Cerebellar nuclear complex (tissue), 1 donor: ENCODE results near the gene GPC6.

Source experiments
- DNase-seq, 2 experiments: peaks; one replicate each; lab custom pipeline; 2025; lab: John Stamatoyannopoulos, UW

Gene GPC6

GRCh38 chr13:93775027-93775426 is 548.4 kb downstream of the GPC6 start:
- DNase-seq = no peak

DNA sequence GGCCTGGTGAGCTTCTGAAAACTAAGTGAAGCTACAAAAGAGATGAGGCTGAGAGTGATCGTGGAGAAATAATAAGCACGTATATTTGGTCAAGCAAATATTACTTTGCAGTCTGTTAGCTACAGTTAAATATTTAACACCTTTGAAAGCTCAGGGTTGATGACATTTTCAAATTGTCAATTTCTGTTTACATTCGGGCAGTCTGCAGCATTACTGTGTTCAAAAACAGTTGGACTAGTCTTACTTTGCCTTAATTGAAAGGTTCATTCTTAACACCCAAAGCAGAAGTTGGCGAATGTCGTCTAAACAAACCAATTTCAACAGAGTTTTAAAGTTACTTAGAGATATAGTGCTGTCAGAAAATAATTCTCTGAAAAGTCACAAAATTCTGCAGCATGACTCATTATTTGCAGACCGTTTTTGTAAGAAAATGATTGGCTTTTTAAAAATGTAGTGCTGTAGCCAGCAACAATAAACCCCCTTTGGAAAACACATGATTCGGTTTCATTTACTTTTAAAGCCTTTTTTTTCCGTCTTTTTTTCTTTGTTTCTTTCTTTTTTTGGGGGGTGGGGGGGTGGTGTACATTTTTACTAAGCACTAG is 549.0 kb downstream of the GPC6 start:
- no peak for DNase-seq

DNA sequence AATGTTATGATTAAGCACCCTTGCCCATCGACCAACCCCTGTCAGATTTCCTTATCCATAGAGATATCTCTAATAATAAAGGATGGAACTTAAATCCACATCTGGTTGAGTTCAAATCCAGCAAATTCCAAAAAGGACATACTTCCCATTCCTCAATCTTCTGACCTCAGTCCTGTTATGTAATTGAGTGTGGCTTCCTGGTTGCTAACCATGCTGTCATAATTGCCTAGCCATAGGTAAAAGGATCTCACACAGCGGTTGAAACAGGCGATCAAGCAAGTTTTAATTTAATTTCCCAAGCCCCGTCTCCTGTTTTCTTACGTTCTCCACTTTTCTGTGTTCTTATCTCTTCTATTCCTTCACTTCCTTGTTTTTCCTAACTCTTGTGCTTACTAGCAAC is 550.3 kb downstream of the GPC6 start:
- DNase-seq = no peak

DNA sequence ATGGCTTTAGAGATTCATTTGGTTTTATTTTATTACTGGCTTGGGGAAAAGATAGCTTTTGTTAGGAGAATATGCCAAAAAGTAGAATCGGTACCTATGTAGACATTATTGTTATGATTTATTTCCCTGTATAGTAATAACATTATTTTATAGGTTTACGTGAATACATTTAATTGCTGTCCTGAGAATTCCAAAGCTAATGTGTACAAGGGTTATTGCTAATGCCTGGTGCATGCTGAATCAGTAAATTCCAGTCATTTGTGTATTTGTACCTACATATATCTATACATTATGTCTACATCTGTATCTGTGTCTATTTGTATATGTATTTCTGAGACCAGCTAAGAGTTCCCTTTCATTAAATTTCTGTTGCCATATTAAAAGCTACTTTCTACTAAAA is 550.9 kb downstream of the GPC6 start:
- no peak for DNase-seq

DNA sequence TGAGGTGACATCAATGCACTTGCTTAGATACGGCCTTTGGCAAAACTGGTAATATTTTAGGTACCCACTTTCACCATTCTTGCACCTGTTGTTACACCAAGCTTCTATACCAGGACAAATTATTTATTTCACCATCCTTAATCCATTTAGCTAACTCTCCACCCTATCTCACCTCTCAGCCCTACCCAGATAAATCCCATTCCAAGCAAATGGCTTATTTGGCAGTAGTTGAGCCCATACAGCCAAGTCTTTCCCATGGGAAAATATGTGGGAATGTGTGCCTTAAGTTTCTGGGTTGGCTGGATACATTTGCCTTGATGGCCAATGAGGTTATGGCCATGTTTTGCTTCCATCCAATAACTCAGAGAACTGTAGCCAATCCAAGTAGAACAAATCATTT is 551.9 kb downstream of the GPC6 start:
- no peak for DNase-seq

DNA sequence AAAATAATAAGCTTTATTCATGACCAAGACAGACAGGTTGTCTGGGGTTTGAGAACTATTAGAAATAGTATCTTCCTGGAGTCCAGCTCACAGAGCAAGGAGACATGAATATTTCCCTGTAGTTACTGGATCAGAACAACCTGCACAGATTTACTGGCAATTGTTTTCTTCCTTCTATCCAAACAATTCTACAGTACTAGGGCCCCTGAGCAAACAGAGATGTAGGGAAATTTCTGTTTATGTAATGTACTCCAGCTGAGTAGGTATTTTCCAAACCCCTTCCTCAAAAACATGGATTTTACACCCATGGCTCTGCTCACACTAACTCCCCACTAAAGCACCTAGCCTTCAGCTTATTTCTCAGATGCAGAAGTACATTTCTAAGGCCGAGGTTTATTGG is 557.6 kb downstream of the GPC6 start:
- no peak for DNase-seq

GRCh38 chr13:93786846-93787489 is 560.4 kb downstream of the GPC6 start:
- no peak for DNase-seq

DNA sequence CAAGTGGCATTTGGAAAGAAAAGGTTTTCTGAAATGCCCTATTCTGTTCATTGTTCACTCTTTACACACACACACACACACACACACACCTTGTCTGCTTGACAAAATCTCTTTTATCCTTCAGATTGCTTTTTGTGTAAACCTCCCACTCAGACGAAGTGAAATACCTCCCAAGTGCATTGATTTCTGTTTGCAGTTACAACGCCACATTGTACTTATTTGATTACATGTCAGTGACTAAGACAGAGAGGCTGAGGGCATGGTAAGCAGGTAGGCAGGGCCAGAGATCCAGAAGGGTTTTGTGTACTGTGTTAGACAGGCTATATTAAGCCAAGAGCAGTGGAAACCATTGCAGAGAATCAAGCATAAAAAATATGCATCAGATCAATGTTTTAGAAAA is 561.8 kb downstream of the GPC6 start:
- DNase-seq = no peak

- no peak for DNase-seq
Observed at GRCh38 chr13:93789058-93789457, 562.5 kb downstream of the GPC6 start.

DNA sequence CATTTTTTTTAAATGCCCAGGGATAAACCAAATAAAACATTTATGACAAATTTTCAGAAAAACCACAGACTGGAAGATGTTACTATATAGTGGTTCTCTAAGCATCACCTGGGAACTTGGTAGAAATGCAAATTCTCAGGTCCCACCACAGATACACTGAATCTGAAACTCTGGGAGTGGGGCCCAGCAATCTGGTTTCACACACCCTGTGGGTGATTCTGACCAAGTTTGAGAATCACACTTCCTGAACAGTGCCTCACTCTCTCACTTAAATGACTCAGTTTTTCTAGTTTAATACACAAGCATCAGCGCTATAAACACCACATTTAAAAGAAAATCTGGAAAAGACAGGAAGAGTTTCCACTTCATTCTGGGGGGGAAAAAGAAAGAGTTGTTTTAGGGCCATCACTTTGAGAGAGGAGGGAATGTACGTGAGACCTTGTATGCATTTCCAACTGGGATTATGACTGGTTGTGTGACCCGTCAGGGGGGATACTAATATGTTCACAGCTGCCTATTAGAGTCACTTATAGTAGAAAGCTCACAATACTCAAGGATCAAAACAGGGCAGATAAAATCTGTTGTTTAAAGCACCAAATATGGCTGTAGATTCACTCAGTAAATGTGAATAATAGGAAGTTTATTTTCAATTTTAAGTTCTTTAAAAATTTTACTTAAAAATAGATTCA is 567.7 kb downstream of the GPC6 start:
- no peak for DNase-seq

GRCh38 chr13:93797463-93797862 is 570.9 kb downstream of the GPC6 start:
- no peak for DNase-seq

DNA sequence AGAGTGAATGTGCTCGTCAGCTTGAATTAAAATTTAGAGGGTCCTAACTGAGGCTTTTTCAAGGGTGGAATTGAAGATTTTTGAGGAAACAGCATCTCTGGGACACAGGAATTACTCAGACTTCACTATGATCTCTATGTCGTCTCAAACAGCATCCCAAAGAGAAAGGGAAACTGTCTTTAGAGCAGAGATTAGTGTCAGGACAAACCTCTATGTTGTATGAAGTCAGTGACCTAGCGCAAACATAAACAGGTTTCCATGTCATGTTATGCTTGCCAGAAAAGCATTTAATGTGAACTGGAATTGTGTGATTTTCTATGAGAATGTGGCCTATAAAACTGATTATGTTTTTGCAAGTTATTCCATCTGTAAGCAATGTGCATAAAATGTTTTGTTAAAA is 573.7 kb downstream of the GPC6 start:
- DNase-seq = no peak

- DNase-seq = no peak
Observed at GRCh38 chr13:93805736-93806135, 579.1 kb downstream of the GPC6 start.

DNA sequence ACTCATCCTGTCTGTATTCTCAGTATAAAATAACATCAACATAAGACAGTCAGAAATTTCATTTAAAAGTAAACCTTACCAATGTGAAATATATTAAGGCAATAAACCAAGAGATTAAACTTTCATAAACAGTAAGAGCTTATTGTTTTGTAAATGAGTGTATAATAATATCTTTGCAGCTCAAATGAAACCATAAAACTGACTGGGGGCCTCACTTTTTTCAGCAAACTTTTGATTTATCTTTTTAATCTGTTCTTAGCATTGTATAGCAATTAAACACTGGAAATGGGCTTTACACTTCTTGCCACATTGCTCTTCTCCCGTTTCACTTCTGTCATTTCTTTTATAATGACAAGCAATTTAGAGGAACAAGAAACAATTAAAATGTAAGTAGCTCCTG is 580.3 kb downstream of the GPC6 start:
- DNase-seq = no peak

DNA sequence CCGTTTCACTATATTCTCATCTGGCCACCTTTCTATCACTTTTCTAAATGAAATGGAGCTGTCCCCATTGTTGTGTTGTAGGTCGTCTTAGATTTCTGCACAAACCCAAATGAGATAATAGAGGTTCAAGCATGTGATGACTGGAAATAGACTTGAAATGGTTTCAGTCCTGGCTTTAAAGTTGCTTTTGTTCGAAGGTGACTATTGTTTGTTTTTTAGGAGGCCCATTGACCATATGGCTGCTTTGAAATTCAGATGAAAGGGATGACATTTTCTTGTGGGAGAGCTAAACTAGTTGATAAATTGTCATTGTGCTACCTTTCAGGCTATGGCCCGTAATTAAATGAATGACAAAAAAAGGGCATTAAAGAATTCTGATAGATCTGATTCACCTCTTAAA is 583.7 kb downstream of the GPC6 start:
- no peak for DNase-seq

GRCh38 chr13:93811071-93811737 is 584.6 kb downstream of the GPC6 start:
- no peak for DNase-seq

GRCh38 chr13:93811738-93812112 is 585.1 kb downstream of the GPC6 start:
- no peak for DNase-seq

GRCh38 chr13:93814658-93815057 is 588.1 kb downstream of the GPC6 start:
- DNase-seq = no peak

GRCh38 chr13:93818345-93818744 is 591.7 kb downstream of the GPC6 start:
- no peak for DNase-seq

GRCh38 chr13:93819331-93819890 is 592.8 kb downstream of the GPC6 start:
- DNase-seq = no peak

DNA sequence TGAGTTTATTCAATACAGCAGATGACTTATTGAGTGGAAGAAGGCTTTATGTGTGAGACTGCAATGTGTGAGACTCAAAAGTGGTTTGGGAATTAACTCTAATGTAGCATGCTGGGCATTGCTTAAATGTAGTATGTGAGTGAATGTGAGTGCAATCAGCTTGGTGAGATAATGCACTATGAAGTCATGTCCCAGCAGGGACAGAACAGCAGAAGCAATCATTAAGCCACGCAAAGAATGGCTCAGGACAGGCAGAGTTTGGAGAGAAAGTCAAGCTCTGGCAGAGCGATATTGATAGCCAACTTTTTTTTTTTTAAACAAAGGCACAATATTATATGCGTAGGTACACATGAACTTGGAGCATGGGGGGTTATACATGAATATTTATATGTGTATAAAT is 597.7 kb downstream of the GPC6 start:
- no peak for DNase-seq

GRCh38 chr13:93834051-93834450 is 607.4 kb downstream of the GPC6 start:
- no peak for DNase-seq

GRCh38 chr13:93843082-93843481 is 616.5 kb downstream of the GPC6 start:
- DNase-seq = no peak
